ENCODE data around the gene CAND2.

The CAND2 gene

DNA sequence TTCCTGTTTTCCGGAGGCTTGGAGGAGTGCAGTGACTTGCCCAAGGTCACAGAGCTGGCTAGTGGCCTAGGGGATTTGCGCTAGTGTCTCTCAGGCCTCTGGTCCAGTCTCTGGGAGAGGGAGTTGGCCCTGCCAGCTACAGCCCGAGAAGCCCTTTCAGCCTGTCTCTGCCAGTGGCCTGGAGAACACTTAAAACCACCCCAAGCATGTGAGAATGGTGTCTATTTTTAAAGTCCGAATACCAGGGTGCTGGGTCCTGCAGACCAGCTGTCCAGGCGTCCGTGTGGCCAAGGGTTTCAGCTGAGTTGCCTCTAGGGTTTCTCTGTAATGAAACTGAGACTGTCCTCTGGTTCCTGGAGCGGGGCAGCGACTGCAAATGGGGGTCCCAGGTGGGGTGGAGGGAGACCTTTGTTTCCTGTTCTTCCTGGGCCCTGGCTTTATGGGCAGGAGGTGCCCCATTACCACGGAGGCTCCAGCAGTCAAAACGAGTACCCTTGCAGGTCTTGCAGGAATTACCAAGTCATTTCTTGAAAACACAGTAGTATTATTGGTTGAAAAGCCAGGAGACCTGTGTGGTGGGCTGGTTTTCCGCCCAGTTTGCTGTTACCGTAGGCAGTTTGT is 2.2 kb downstream of the CAND2 start:
- TF ChIP-seq, protein P1, sequence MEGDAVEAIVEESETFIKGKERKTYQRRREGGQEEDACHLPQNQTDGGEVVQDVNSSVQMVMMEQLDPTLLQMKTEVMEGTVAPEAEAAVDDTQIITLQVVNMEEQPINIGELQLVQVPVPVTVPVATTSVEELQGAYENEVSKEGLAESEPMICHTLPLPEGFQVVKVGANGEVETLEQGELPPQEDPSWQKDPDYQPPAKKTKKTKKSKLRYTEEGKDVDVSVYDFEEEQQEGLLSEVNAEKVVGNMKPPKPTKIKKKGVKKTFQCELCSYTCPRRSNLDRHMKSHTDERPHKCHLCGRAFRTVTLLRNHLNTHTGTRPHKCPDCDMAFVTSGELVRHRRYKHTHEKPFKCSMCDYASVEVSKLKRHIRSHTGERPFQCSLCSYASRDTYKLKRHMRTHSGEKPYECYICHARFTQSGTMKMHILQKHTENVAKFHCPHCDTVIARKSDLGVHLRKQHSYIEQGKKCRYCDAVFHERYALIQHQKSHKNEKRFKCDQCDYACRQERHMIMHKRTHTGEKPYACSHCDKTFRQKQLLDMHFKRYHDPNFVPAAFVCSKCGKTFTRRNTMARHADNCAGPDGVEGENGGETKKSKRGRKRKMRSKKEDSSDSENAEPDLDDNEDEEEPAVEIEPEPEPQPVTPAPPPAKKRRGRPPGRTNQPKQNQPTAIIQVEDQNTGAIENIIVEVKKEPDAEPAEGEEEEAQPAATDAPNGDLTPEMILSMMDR (IDR thresholded peaks at IDR 0.05; ENCODE audit: insufficient read depth, low read length, missing control alignments): no peak
- ChIA-PET CTCF (interaction anchor here (4.0 to 6.2 kb wide), 2 partner anchors 11 kb away, joined by 36 to 39 read pairs; no protein-coding TSS in a partner anchor), POLR2A (no interaction called here)
- no peak for DNase-seq (ENCODE audit: low read depth, low spot score)
- H3K4me3 ChIP-seq (ENCODE audit: low read depth, low read length): no peak overlapping the region

DNA sequence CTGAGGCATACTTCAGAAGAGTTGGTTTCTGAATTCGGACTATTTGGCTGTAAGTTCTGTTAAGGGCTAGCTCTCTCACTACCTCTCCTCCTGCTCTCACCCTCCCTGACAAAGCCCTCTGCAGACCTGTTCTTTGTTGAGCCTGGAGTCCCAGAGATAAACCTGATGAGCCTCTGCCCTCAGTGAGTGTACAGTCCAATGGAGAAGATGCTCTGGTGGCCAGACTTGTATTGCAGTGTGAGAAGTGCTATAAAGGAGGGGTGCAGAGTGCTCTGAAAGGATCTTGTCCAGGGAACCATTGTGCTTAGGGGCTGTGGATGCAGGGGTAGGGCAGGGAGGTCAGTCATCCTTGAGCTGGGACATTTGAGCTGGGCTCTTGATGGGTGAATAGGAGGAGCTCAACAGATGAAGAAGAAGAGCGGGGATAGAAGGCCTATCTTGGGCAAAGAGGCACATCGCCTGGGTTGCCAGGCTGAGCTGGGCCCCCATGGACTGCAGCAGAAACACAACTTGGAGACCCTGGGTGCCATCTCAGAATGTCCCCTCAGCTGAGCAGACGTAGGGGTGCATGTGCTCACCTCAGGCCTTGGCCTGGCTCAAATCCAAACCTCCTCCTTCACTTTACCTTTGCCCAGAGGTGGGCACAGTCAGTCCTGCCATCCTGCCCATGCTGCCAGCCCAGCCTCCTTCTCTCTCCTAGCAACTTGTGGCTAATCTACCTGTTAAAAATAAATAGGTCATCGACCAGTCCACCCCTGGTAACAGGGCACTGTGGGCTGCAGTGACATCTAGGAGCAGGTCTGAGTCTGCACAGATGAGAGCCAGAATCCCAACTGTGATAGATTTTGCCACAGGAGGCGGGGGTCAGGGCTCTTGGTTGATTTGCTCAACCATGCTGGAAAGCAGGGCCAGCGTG is 3.3 kb downstream of the CAND2 start:
- no peak for DNase-seq (ENCODE audit: low read depth, low spot score)
- TF ChIP-seq, protein P1 (IDR thresholded peaks at IDR 0.05; ENCODE audit: insufficient read depth, low read length, missing control alignments): no peak
- H3K4me3 ChIP-seq (ENCODE audit: low read depth, low read length): no peak overlapping the region
- CTCF ChIA-PET: interaction anchor here (1.2 to 6.2 kb wide), 3 partner anchors 9 to 23 kb away, joined by 3 to 39 read pairs (median 36); no protein-coding TSS in a partner anchor
- POLR2A ChIA-PET: no interaction called here

DNA sequence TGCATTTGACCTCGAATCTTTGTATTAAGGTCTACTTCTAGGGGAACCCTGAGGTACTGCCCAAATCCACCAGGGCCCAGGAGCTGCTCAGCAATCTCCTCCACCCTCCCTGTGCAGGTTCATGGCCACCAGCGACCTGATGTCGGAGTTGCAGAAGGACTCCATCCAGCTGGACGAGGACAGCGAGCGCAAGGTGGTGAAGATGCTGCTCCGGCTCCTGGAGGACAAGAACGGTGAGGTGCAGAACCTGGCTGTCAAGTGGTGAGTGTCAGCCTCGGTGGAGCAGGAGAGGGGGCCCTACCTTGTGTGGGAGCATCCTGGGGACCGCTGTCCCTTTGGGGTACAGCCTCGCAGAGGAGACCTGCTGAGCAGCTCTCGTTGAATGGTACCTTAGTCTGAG is 6.9 kb downstream of the CAND2 start:
- H3K4me3 ChIP-seq (ENCODE audit: low read depth, low read length): no peak overlapping the region
- ChIA-PET POLR2A (no interaction called here), CTCF (no interaction called here)
- TF ChIP-seq, protein P1 (IDR thresholded peaks at IDR 0.05; ENCODE audit: insufficient read depth, low read length, missing control alignments): no peak
- no peak for DNase-seq (ENCODE audit: low read depth, low spot score)

DNA sequence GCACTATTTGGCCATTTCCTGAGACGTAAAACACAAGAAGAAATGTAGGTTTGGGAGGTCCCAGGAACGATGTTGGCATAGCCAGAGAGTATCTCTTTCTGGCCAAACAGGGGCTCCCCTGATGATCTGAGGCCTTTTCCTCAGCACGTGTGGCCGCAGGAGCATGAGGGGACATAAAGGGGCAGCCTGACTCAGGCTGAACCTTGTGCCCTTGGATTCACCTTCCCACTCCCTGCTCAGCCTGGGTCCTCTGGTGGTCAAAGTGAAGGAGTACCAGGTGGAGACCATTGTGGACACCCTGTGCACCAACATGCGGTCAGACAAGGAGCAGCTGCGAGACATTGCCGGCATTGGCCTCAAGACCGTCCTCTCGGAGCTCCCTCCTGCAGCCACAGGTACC is 10.6 kb downstream of the CAND2 start:
- ChIA-PET POLR2A (no interaction called here), CTCF (interaction anchor here (1.6 to 4.4 kb wide), 3 partner anchors 7 to 18 kb away, joined by 9 to 49 read pairs (median 36); partner anchors contain the start of gene CAND2)
- TF ChIP-seq, protein P1 (IDR thresholded peaks at IDR 0.05; ENCODE audit: insufficient read depth, low read length, missing control alignments): no peak
- DNase-seq (ENCODE audit: low read depth, low spot score): no peak
- H3K4me3 ChIP-seq (ENCODE audit: low read depth, low read length): no peak overlapping the region

DNA sequence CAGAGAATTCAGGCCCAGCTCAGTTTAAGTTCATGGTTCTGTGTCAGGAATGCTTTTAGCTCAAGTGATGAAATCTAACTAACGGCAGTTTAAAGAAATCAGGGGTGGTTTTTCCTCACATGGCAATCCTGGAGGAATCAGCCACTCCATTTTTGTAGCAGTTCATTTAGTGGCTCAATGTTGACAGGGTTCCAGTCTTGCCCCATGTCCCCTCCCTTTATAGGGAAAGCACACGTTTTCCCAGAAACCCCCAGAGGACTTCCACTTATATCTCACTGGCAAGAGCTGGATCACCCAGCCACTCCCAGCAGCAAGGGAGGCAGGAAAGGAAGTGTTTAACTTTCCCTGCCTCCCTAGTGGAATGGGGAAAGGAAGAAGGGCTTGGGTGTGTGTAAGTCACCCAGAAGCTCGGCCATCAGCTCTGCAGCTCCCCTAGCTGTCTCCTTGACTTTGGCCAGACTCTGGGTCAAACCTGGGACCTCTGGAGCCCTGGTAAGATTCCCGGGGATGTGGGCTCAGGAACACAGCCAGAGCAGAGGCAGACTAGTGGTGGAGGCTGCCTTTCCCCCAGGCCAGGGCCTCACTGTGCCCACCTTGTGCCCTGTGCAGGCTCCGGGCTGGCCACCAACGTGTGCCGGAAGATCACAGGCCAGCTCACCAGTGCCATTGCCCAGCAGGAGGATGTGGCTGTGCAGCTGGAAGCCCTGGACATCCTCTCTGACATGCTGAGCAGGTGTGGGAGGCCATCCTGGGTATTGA is 11.3 kb downstream of the CAND2 start:
- TF ChIP-seq, protein P1 (IDR thresholded peaks at IDR 0.05; ENCODE audit: insufficient read depth, low read length, missing control alignments): no peak
- no peak for DNase-seq (ENCODE audit: low read depth, low spot score)
- no peak overlapping the region for H3K4me3 ChIP-seq (ENCODE audit: low read depth, low read length)
- ChIA-PET CTCF (interaction anchor here (1.0 to 4.4 kb wide), 6 partner anchors 7 to 101 kb away, joined by 3 to 49 read pairs (median 15); partner anchors contain the start of gene CAND2), POLR2A (no interaction called here)
